NCI-H446 treated with DMSO at 0.1 percent for 48 hours (cell line): Measurements from ENCODE around the gene LALBA.
"Not testable (repeated sequence)": the region's sequence is repeated elsewhere in the genome, so short reads cannot be mapped to it uniquely, and the experiment has no call there.

Source experiments
- DNase-seq: peaks from one replicate; lab custom pipeline; 2025; lab: John Stamatoyannopoulos, UW

The LALBA gene

DNA sequence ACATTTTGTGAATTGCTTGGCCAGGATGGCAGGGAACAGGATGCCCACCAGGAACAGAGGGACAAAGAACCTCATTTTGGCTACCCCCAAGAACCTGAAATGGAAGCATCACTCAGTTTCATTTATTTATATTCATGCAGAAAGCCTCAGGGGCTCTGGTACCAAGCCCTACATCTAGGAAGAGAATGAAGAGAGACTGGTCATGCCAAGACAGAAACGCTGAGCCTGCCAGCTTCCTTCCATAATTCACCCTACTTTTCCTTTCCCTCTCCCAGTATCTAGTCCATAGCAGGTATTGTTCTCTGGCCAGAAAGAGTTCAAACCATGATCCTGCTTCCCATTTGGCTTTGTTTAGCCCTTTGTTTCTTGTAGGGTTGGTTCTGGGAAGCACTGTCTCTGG is at the start of gene LALBA:
Gene LALBA, minus strand, starts transcription at position 101 of the 400 bp plus-strand sequence. Its CDS starts 26 bp downstream, at position 75.
- DNase-seq = no peak

- peak; percentile 15 for DNase-seq
These were observed 48.7 kb upstream of the LALBA start for GRCh38 chr12:48618541-48618940.

DNA sequence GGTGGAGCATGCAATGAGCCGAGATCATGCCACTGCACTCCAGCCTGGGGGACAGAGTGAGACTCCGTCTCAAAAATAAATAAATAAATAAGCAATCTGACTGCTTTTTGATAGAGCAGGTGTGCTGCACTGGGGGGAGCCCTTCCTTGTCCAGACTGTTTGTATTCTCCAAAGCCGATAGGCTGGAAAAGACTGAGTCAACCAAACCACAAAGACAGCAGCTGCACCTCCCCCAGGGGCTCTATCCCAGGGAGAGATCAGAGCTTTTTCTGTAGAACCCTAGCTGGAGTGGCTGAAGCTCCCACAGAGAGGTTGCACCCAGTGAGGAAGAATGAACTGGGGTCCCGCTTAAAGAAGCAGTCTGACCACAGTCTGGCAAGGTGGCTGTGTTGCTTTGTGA is 45.8 kb upstream of the LALBA start:
- no peak for DNase-seq

DNA sequence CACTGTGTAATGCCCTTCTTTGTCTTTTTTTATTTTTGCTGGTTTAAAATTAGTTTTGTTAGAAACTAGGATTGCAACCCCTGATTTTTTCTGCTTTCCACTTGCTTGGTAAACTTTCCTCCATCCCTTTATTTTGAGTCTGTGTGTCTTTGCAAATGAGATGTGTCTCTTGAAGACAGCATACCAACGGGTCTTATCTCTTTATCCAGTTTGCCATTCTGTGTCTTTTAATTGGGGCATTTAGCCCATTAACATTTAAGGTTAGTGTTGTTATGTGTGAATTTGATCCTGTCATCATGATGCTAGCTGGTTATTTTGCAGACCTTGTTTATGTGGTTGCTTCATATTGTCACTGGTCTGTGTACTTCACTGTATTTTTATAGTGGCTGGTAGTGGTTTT is 43.5 kb upstream of the LALBA start:
- no peak for DNase-seq

DNA sequence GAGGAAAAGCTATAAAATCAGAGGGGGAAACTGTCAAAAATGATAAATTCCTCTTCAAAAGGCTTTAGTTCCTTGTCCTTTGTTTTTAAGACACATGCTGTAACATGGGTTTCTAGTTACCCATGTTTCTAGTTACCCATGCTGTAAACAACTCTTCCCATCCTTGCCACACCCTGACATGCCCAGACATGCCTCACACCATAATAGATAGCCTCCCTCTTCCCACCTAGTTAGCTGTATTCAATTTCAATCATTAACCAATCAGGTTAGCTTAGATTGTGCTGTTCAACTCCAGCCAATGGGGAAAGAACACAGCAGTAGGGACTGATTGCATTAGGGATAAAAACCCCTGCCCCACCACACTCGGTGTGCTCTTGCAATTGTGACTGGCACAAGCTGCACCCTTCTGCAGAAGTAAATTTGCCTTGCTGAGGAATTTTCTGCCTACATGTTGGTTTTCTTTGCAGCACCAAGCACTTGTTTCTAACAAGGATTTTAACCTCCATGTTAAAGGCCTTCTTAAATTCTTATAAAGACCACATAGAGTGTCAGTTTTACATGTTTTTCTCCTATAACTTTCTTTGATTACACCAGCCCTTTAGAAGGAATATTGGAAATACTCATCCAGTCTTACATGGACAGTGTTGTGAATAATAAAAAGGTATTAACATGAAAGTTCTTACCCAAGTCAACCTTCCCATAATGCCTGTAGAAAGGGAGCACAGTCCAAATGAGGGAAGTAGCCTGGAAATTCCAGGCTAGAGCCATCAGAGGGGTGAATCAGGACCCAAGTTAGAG is 32.5 kb upstream of the LALBA start:
- no peak for DNase-seq

GRCh38 chr12:48601013-48601756 is 31.3 kb upstream of the LALBA start:
- no peak for DNase-seq

DNA sequence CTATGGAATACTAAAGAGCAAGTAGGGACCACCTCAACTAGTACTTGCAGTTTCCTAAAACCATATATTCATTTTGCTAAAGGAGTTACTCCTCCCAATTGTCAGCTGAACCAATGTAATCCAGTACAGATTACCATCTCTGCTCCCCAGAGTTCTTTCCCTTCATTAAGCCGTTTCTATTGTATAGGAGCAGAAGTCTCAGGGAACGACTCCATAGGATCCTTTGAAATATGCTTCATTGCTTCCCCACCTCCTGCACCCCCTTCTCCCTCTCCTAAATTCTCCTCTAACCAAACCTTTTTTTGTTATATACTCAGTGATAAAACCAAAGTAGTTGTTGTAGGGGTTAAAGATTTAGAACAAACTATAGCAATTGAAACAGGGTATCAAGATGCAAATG is 30.7 kb upstream of the LALBA start:
- DNase-seq = no peak

- DNase-seq = no peak
These were observed 22.8 kb upstream of the LALBA start for GRCh38 chr12:48592591-48593086.

DNA sequence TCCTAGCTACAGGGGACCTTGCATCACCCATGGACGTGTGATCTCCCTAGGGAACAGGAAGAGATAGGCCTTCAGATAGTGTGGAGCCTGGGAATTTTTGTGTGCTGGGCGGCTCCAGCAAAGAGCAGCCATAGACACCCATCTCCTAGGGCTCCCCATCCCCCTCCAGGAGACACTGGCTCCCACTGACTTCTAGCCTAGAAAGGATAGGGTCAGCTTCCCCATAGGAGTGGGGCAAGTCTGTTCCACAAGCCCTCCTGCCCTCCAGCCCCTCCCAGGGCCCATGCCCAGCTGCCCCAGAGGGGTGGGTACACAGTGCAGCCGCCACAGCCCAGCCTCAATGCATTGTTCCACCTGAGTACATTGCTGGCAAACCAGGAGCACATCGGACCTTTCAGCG is 16.5 kb upstream of the LALBA start:
- no peak for DNase-seq

- no peak for DNase-seq
These were observed 13.9 kb upstream of the LALBA start for GRCh38 chr12:48583728-48584127.

GRCh38 chr12:48580831-48581230 is 11.0 kb upstream of the LALBA start:
- DNase-seq = no peak

GRCh38 chr12:48572326-48572725 is 2.5 kb upstream of the LALBA start:
- DNase-seq = no peak

DNA sequence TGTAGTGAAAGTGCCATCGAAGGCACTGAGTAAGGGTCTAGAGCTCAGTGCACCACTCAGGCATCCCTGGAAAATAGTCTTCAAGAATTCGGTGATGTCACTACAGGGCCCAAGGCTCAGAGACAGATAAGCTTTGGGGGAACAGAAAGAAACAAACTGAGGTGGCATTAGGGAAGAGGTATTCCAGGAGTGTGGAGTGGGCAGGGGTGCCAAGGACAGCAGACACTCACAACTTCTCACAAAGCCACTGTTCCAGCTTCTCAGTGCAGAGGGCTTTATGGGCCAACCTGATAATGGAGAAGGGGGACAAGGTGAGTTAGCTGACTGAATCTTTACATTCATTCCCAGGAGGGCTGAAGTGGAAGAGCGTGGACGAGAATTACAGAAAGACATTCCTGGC is 2.1 kb downstream of the LALBA start:
- no peak for DNase-seq

GRCh38 chr12:48557919-48558318 is 11.9 kb downstream of the LALBA start:
- no peak for DNase-seq

- DNase-seq = no peak
These were observed 13.2 kb downstream of the LALBA start for GRCh38 chr12:48556631-48557030.

GRCh38 chr12:48553666-48554343 is 16.0 kb downstream of the LALBA start:
- not testable (repeated sequence) for DNase-seq

GRCh38 chr12:48551636-48552035 is 18.2 kb downstream of the LALBA start:
- DNase-seq = not testable (repeated sequence)

- DNase-seq = not testable (repeated sequence)
These were observed 22.8 kb downstream of the LALBA start for GRCh38 chr12:48547012-48547411.

DNA sequence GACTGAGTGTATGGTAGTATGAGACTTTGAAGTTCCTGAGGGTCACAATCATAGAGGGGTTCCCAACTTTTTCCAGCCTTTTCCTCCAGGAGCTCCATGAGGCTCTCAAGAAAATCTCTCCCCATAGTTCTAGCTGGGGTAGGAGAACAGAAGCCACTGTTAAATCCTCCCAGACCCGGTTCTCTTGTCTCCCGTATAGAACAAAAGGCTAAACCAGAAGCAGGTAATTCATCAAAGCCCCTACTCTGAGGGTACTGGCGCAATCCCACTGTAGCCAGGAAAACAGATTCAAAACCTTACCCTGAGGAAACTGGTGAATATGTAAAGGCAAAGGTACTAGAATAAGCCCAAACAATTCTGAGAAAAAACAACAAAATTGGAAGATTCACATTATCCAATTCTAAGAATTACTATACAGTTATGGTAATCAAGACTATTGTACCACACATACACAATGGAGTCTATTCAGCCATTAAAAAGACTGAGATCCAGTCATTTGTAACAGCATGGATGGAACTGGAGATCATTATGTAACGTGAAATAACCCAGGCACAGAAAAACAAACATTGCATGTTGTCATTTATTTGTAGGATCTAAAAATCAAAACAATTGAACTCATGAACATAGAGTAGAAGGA is 23.9 kb downstream of the LALBA start:
- no peak for DNase-seq

DNA sequence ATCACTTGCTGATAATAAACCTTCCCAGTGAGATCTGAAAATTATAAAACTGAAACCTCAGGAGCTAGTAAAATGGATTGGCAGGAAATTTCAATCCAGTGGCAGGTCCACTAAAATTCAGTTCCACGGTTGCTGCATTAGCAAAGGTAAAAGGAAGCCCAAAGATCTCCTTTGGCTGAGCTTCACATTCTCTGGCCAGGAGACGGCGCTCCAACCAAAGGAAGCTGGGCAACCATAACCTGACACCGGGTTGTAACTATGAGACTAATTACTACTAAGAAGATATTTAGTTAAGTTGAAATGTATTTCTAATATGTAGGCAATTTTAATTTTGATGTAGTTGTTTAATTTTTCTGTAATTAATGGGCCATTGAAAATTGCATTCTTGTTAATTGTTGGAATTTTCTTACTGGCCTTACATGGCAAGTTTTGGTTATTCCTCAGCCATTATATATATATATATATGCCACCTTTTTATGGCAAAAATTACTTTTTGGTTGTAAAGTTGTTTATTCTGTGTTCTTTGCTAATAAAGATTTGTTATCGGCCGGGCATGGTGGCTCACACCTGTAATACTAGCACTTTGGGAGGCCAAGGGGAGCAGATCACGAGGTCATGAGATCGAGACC is 27.4 kb downstream of the LALBA start:
- peak; percentile 12 for DNase-seq

DNA sequence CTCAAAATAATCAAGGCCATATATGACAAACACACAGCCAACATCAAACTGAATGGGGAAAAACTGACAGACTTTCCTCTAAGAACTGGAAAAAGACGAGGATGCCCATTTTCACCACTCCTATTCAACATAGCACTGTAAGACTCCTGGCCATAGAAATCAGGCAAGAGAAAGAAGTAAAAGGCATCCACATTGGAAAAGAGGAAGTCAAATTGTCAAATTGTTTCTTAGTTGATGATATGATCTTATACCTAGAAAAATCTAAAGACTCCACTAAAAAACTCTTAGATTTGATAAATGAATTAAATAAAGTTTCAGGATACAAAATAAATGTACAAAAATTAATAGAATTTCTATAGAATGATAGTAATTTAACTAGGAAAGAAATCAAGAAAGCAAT is 33.2 kb downstream of the LALBA start:
- no peak for DNase-seq

DNA sequence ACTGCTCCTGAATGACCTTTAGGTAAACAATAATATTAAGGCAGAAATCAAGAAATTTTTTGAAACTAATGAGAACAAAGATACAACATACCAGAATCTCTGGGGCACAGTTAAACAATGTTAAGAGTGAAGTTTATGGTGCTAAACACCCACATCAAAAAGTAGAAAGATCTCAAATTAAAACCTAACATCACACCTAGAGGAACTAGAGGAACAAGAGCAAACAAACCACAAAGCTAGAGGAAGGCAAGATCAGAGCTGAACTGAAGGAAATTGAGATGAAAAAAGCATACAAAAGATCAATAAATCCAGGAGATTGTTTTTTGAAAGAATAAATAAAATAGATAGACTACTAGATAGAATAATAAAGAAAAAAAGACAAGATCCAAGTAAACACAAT is 37.2 kb downstream of the LALBA start:
- DNase-seq = no peak
